Prostate gland (tissue), 2 donors: ENCODE results near the gene GFRA4.

ENCODE experiments used
- CTCF ChIP-seq, 4 experiments: fragments of 200-600 bp in 2 of 4; fragments of 450-650 bp in 2 of 4; sonication (generic) in 2 of 4; IDR thresholded peaks; 1 replicate in 3 of 4; 2 replicates in 1 of 4; pipeline ENCODE4 v1.5.1; 2016 to 2019; ENCODE audit warnings: antibody characterized with exemption in 4 of 4, mild to moderate bottlenecking in 2 of 4, moderate library complexity in 2 of 4
- POLR2A ChIP-seq: fragments of 450-650 bp; IDR thresholded peaks from one replicate; pipeline ENCODE4 v1.6.1; 2016; ENCODE audit warnings: antibody characterized with exemption, mild to moderate bottlenecking
- POLR2AphosphoS5 ChIP-seq: sonication (generic); formaldehyde crosslinking; IDR thresholded peaks from one replicate; pipeline ENCODE4 v1.6.1; 2017; ENCODE audit warnings: antibody characterized with exemption

GRCh38 chr20:3710703-3711483 is 47.7 kb upstream of the GFRA4 start:
- TF ChIP-seq CTCF (IDR thresholded peaks at IDR 0.05) (peak; percentile 84 to 99 (median 90)), POLR2A (no peak), POLR2AphosphoS5 (peak; percentile 8)
